C4-2B (cell line): ENCODE measurements around the gene ZNF652.
"Not testable (repeated sequence)": the region's sequence is repeated elsewhere in the genome, so short reads cannot be mapped to it uniquely, and the experiment has no call there.

Experiments used
- H3K27ac ChIP-seq: fragments of 450-650 bp; 2 replicates; pipeline ENCODE4 v1.5.1; 2017
- CTCF ChIP-seq: fragments of 450-650 bp; conservative IDR thresholded peaks from 2 replicates; pipeline ENCODE4 v1.5.1; 2017; ENCODE audit warnings: mild to moderate bottlenecking
- ZFX ChIP-seq: fragments of 450-650 bp; IDR thresholded peaks from 2 replicates; pipeline ENCODE4 v1.6.1; 2017

The ZNF652 gene

GRCh38 chr17:49290690-49291359 is 71.2 kb downstream of the ZNF652 start:
- TF ChIP-seq ZFX = no peak
- TF ChIP-seq CTCF = peak; percentile 81

GRCh38 chr17:49288388-49288787 is 73.7 kb downstream of the ZNF652 start:
- no peak overlapping the region for H3K27ac ChIP-seq
- TF ChIP-seq CTCF (no peak), ZFX (no peak)

More at GRCh38 chr17:49290690-49291359, 71.2 kb downstream of the ZNF652 start:
- no peak overlapping the region for H3K27ac ChIP-seq

- TF ChIP-seq ZFX = no peak
- no peak for TF ChIP-seq CTCF
- H3K27ac ChIP-seq = no peak overlapping the region
Measured at GRCh38 chr17:49287481-49287880, 74.6 kb downstream of the ZNF652 start.

GRCh38 chr17:49286261-49286973 is 75.6 kb downstream of the ZNF652 start:
- H3K27ac ChIP-seq = not testable (repeated sequence)

GRCh38 chr17:49285716-49286115 is 76.3 kb downstream of the ZNF652 start:
- TF ChIP-seq CTCF (no peak), ZFX (no peak)
- no peak overlapping the region for H3K27ac ChIP-seq

GRCh38 chr17:49280918-49281317 is 81.1 kb downstream of the ZNF652 start:
- no peak for TF ChIP-seq CTCF
- TF ChIP-seq ZFX = no peak
- no peak overlapping the region for H3K27ac ChIP-seq

GRCh38 chr17:49280061-49280460 is 82.0 kb downstream of the ZNF652 start:
- no peak for TF ChIP-seq ZFX
- no peak for TF ChIP-seq CTCF
- no peak overlapping the region for H3K27ac ChIP-seq

- not testable (repeated sequence) for H3K27ac ChIP-seq
Measured at GRCh38 chr17:49279263-49280015, 82.6 kb downstream of the ZNF652 start.
